GM23338 (cell line): ENCODE data around the gene CACNA1C.

ENCODE experiments used
- CREB1 ChIP-seq: fragments of 250-450 bp; sonication (Bioruptor Pico); IDR thresholded peaks from 2 replicates; pipeline ENCODE4 v1.5.0; 2020; ENCODE audit warnings: low read depth, mild to moderate bottlenecking, moderate library complexity
- EZH2 ChIP-seq: fragments of 200-600 bp; sonication (generic); IDR thresholded peaks from one replicate; pipeline ENCODE4 v1.8.0; 2017; ENCODE audit warnings: antibody characterized with exemption, mild to moderate bottlenecking, low read depth; ENCODE audit not compliant: unreplicated experiment
- EZH2phosphoT487 ChIP-seq: fragments of 200-600 bp; sonication (generic); IDR thresholded peaks from one replicate; pipeline ENCODE4 v1.8.1; 2018; ENCODE audit warnings: antibody characterized with exemption; ENCODE audit not compliant: unreplicated experiment
- JUNB ChIP-seq: IDR thresholded peaks from one replicate; pipeline ENCODE4 v1.6.1; 2016; ENCODE audit warnings: antibody characterized with exemption; ENCODE audit not compliant: unreplicated experiment
- POLR2AphosphoS5 ChIP-seq: IDR thresholded peaks from 2 replicates; pipeline ENCODE4 v1.6.1; 2016; ENCODE audit warnings: antibody characterized with exemption, low read depth
- TF ChIP-seq, protein P1 (sequence below), 2 experiments: fragments of 200-600 bp in 1 of 2; sonication (generic) in 1 of 2; conservative IDR thresholded peaks; 2 replicates each; pipeline versions ENCODE4 v1.5.1 to v1.6.1; 2016 to 2017; ENCODE audit warnings: antibody characterized with exemption in 2 of 2, low read depth in 2 of 2, mild to moderate bottlenecking in 2 of 2, moderate library complexity in 1 of 2
- TF ChIP-seq, protein P2 (sequence below): IDR thresholded peaks from 2 replicates; pipeline ENCODE4 v1.6.1; 2016; ENCODE audit warnings: antibody characterized with exemption
- TF ChIP-seq, protein P3 (sequence below): IDR thresholded peaks from one replicate; pipeline ENCODE4 v1.6.1; 2018; ENCODE audit warnings: antibody characterized with exemption; ENCODE audit not compliant: unreplicated experiment

GRCh38 chr12:2117541-2117940, 64.8 kb downstream of the CACNA1C start:
- TF ChIP-seq, protein P1, sequence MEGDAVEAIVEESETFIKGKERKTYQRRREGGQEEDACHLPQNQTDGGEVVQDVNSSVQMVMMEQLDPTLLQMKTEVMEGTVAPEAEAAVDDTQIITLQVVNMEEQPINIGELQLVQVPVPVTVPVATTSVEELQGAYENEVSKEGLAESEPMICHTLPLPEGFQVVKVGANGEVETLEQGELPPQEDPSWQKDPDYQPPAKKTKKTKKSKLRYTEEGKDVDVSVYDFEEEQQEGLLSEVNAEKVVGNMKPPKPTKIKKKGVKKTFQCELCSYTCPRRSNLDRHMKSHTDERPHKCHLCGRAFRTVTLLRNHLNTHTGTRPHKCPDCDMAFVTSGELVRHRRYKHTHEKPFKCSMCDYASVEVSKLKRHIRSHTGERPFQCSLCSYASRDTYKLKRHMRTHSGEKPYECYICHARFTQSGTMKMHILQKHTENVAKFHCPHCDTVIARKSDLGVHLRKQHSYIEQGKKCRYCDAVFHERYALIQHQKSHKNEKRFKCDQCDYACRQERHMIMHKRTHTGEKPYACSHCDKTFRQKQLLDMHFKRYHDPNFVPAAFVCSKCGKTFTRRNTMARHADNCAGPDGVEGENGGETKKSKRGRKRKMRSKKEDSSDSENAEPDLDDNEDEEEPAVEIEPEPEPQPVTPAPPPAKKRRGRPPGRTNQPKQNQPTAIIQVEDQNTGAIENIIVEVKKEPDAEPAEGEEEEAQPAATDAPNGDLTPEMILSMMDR (conservative IDR thresholded peaks at IDR 0.05; ENCODE audit: low read depth in 2 of 2): no peak
- no peak for TF ChIP-seq EZH2phosphoT487
- TF ChIP-seq POLR2AphosphoS5: no peak
- no peak for TF ChIP-seq EZH2
- TF ChIP-seq, protein P2, sequence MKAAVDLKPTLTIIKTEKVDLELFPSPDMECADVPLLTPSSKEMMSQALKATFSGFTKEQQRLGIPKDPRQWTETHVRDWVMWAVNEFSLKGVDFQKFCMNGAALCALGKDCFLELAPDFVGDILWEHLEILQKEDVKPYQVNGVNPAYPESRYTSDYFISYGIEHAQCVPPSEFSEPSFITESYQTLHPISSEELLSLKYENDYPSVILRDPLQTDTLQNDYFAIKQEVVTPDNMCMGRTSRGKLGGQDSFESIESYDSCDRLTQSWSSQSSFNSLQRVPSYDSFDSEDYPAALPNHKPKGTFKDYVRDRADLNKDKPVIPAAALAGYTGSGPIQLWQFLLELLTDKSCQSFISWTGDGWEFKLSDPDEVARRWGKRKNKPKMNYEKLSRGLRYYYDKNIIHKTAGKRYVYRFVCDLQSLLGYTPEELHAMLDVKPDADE: no peak
- TF ChIP-seq, protein P3, sequence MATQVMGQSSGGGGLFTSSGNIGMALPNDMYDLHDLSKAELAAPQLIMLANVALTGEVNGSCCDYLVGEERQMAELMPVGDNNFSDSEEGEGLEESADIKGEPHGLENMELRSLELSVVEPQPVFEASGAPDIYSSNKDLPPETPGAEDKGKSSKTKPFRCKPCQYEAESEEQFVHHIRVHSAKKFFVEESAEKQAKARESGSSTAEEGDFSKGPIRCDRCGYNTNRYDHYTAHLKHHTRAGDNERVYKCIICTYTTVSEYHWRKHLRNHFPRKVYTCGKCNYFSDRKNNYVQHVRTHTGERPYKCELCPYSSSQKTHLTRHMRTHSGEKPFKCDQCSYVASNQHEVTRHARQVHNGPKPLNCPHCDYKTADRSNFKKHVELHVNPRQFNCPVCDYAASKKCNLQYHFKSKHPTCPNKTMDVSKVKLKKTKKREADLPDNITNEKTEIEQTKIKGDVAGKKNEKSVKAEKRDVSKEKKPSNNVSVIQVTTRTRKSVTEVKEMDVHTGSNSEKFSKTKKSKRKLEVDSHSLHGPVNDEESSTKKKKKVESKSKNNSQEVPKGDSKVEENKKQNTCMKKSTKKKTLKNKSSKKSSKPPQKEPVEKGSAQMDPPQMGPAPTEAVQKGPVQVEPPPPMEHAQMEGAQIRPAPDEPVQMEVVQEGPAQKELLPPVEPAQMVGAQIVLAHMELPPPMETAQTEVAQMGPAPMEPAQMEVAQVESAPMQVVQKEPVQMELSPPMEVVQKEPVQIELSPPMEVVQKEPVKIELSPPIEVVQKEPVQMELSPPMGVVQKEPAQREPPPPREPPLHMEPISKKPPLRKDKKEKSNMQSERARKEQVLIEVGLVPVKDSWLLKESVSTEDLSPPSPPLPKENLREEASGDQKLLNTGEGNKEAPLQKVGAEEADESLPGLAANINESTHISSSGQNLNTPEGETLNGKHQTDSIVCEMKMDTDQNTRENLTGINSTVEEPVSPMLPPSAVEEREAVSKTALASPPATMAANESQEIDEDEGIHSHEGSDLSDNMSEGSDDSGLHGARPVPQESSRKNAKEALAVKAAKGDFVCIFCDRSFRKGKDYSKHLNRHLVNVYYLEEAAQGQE: no peak
- no peak for TF ChIP-seq JUNB
- TF ChIP-seq CREB1 (CRISPR knock-in tag): no peak
